ENCODE measurements around the gene PTGIR. TPM values are rescaled to one million over a fixed set of nuclear protein-coding genes. Genes with fewer than 3 reads are reported as not detected.

PTGIR gene
- total and polyA plus RNA-seq, 4 experiments from 2014 or later: 0.11 to 1.9 (median 0.89) TPM

GRCh38 chr19:46637224-46637623 lies 12.3 kb upstream of the PTGIR start:
- H3K9me3 ChIP-seq (ENCODE audit: control insufficient read depth in 1 of 2, low read length in 2 of 2): no peaks in the 10 kb centered on the region
- no peak overlapping the region for H3K4me3 Mint-ChIP-seq
- ChIA-PET CTCF (ENCODE audit: partially characterized antibody) (interaction anchor here (1.3 to 1.8 kb wide), 3 partner anchors 23 to 117 kb away, joined by 4 to 17 read pairs (median 8); partner anchors contain the start of gene DACT3), POLR2A (ENCODE audit: partially characterized antibody) (interaction anchor here (1.3 kb wide), 1 partner anchor 24 kb away, joined by 4 read pairs; the partner anchor contains the start of gene DACT3)
- no peaks in the 10 kb centered on the region for H3K36me3 ChIP-seq (ENCODE audit: insufficient read depth, low read length)
- H3K27ac Mint-ChIP-seq: no peak overlapping the region
- peaks cover 43% of the 10 kb centered on the region for H3K4me1 ChIP-seq (ENCODE audit: insufficient read depth, low read length)
- no peaks in the 10 kb centered on the region for H3K9me3 Mint-ChIP-seq
- intact Hi-C loops (cut with micrococcal nuclease): no loop called here
- DNase-seq: no peak
- no peak overlapping the region for H3K27ac ChIP-seq (ENCODE audit: low read depth, low read length)
- H3K4me3 ChIP-seq (ENCODE audit: low read length in 2 of 2): no peak overlapping the region
- H3K4me1 Mint-ChIP-seq: peaks cover 14 to 35% (median 22%) of the 10 kb centered on the region in 4 donors
- no peaks in the 10 kb centered on the region for H3K27me3 ChIP-seq (ENCODE audit: insufficient read depth, low read length)
- no peaks in the 10 kb centered on the region for H3K36me3 Mint-ChIP-seq
- peaks cover 4 to 8% of the 10 kb centered on the region in 2 donors for H3K27me3 Mint-ChIP-seq

GRCh38 chr19:46635920-46636761 lies 11.3 kb upstream of the PTGIR start, which contains the start of gene GNG8:
Gene GNG8, minus strand, starts transcription at chr19:46636202. Its CDS starts 1,520 bp downstream, at chr19:46634682.
- peak in 3 of 5 donors; percentile 29 to 61 (median 40) for DNase-seq
- Mint-ChIP-seq H3K36me3 (no peaks in the 10 kb centered on the region), H3K4me1 (peaks cover 14 to 35% (median 22%) of the 10 kb centered on the region in 4 donors), H3K9me3 (no peaks in the 10 kb centered on the region), H3K27me3 (peaks cover 2 to 6% of the 10 kb centered on the region in 2 donors), H3K4me3 (peak within 1 kb of the TSS in 7 of 8 donors; percentile 2 to 65 (median 35)), H3K27ac (peak within 1 kb of the TSS in 5 of 7 donors; percentile 13 to 80 (median 48))
- no peaks in the 10 kb centered on the region for H3K27me3 ChIP-seq (ENCODE audit: insufficient read depth, low read length)
- intact Hi-C loops (cut with micrococcal nuclease): no loop called here
- no peaks in the 10 kb centered on the region for H3K36me3 ChIP-seq (ENCODE audit: insufficient read depth, low read length)
- no peak within 1 kb of the TSS for H3K27ac ChIP-seq (ENCODE audit: low read depth, low read length)
- ChIA-PET POLR2A (ENCODE audit: partially characterized antibody) (interaction anchor here (1.7 kb wide), 1 partner anchor 26 kb away, joined by 3 read pairs; no protein-coding TSS in a partner anchor), CTCF (ENCODE audit: partially characterized antibody) (interaction anchor here (1.3 to 1.8 kb wide), 3 partner anchors 22 to 118 kb away, joined by 4 to 17 read pairs (median 8); partner anchors contain the start of gene DACT3)
- peaks cover 43% of the 10 kb centered on the region for H3K4me1 ChIP-seq (ENCODE audit: insufficient read depth, low read length)
- no peaks in the 10 kb centered on the region for H3K9me3 ChIP-seq (ENCODE audit: control insufficient read depth in 1 of 2, low read length in 2 of 2)
- H3K4me3 ChIP-seq (ENCODE audit: low read length in 2 of 2): no peak within 1 kb of the TSS

GRCh38 chr19:46634656-46635218 lies 9.8 kb upstream of the PTGIR start:
- no peaks in the 10 kb centered on the region for H3K9me3 ChIP-seq (ENCODE audit: control insufficient read depth in 1 of 2, low read length in 2 of 2)
- no peak overlapping the region for H3K27ac ChIP-seq (ENCODE audit: low read depth, low read length)
- no peak for DNase-seq
- H3K36me3 Mint-ChIP-seq: no peaks in the 10 kb centered on the region
- peaks cover 14 to 29% (median 22%) of the 10 kb centered on the region in 4 donors for H3K4me1 Mint-ChIP-seq
- POLR2A ChIA-PET (ENCODE audit: partially characterized antibody): interaction anchor here (1.1 to 3.5 kb wide), 4 partner anchors 15 to 34 kb away, joined by 3 to 27 read pairs (median 8); partner anchors contain the start of gene CALM3
- peaks cover 39% of the 10 kb centered on the region for H3K4me1 ChIP-seq (ENCODE audit: insufficient read depth, low read length)
- H3K27ac Mint-ChIP-seq: peak overlapping the region in 5 of 7 donors; percentile 19 to 90 (median 73)
- no peaks in the 10 kb centered on the region for H3K36me3 ChIP-seq (ENCODE audit: insufficient read depth, low read length)
- peaks cover 0 to 1% of the 10 kb centered on the region in 2 donors for H3K27me3 Mint-ChIP-seq
- no peaks in the 10 kb centered on the region for H3K27me3 ChIP-seq (ENCODE audit: insufficient read depth, low read length)
- peak overlapping the region; percentile 13 to 83 (median 59) for H3K4me3 Mint-ChIP-seq
- intact Hi-C loops (cut with micrococcal nuclease): loop anchor here (1.0 to 5.0 kb wide), 4 partner anchors 22 to 973 kb away; partner anchors contain the start of genes BICRA and DACT3
- H3K9me3 Mint-ChIP-seq: no peaks in the 10 kb centered on the region
- CTCF ChIA-PET (ENCODE audit: partially characterized antibody): interaction anchor here (2.3 to 5.4 kb wide), 2 partner anchors 19 to 27 kb away, joined by 11 to 62 read pairs; no protein-coding TSS in a partner anchor
- H3K4me3 ChIP-seq (ENCODE audit: low read length in 2 of 2): peak overlapping the region in 1 of 2 donors; percentile 31

GRCh38 chr19:46634045-46634655 lies 9.3 kb upstream of the PTGIR start:
- DNase-seq: peak; percentile 93 to 98 (median 94)
- peaks cover 33% of the 10 kb centered on the region for H3K4me1 ChIP-seq (ENCODE audit: insufficient read depth, low read length)
- intact Hi-C loops (cut with micrococcal nuclease): loop anchor here (1.0 to 5.0 kb wide), 4 partner anchors 22 to 973 kb away; partner anchors contain the start of genes BICRA and DACT3
- H3K9me3 ChIP-seq (ENCODE audit: control insufficient read depth in 1 of 2, low read length in 2 of 2): no peaks in the 10 kb centered on the region
- Mint-ChIP-seq H3K4me3 (peak overlapping the region; percentile 68 to 88 (median 81)), H3K36me3 (no peaks in the 10 kb centered on the region), H3K27ac (peak overlapping the region; percentile 87 to 94 (median 93)), H3K9me3 (no peaks in the 10 kb centered on the region), H3K27me3 (peaks cover 0 to 1% of the 10 kb centered on the region in 2 donors), H3K4me1 (peaks cover 14 to 28% (median 22%) of the 10 kb centered on the region in 4 donors)
- no peaks in the 10 kb centered on the region for H3K27me3 ChIP-seq (ENCODE audit: insufficient read depth, low read length)
- ChIA-PET POLR2A (ENCODE audit: partially characterized antibody) (interaction anchor here (0.7 to 3.5 kb wide), 7 partner anchors 13 to 33 kb away, joined by 3 to 27 read pairs (median 4); partner anchors contain the start of genes CALM3 and DACT3), CTCF (ENCODE audit: partially characterized antibody) (interaction anchor here (0.8 to 5.4 kb wide), 4 partner anchors 18 to 119 kb away, joined by 3 to 62 read pairs (median 7); no protein-coding TSS in a partner anchor)
- peak overlapping the region; percentile 61 to 64 for H3K4me3 ChIP-seq (ENCODE audit: low read length in 2 of 2)
- H3K36me3 ChIP-seq (ENCODE audit: insufficient read depth, low read length): no peaks in the 10 kb centered on the region
- peak overlapping the region; percentile 57 for H3K27ac ChIP-seq (ENCODE audit: low read depth, low read length)

- H3K36me3 ChIP-seq (ENCODE audit: insufficient read depth, low read length): no peaks in the 10 kb centered on the region
- no peak for DNase-seq
- H3K27ac ChIP-seq (ENCODE audit: low read depth, low read length): peak overlapping the region; percentile 57
- Mint-ChIP-seq H3K4me1 (peaks cover 14 to 28% (median 22%) of the 10 kb centered on the region in 4 donors), H3K27ac (peak overlapping the region; percentile 87 to 94 (median 93)), H3K36me3 (no peaks in the 10 kb centered on the region), H3K4me3 (peak overlapping the region in 7 of 8 donors; percentile 68 to 88 (median 81)), H3K9me3 (no peaks in the 10 kb centered on the region), H3K27me3 (peaks cover 0 to 1% of the 10 kb centered on the region in 2 donors)
- H3K4me3 ChIP-seq (ENCODE audit: low read length in 2 of 2): peak overlapping the region; percentile 61 to 64
- ChIA-PET POLR2A (ENCODE audit: partially characterized antibody) (interaction anchor here (0.6 to 3.5 kb wide), 5 partner anchors 12 to 85 kb away, joined by 3 to 27 read pairs (median 3); partner anchors contain the start of gene CALM3), CTCF (ENCODE audit: partially characterized antibody) (interaction anchor here (2.3 to 5.4 kb wide), 2 partner anchors 17 to 29 kb away, joined by 11 to 62 read pairs; no protein-coding TSS in a partner anchor)
- H3K9me3 ChIP-seq (ENCODE audit: control insufficient read depth in 1 of 2, low read length in 2 of 2): no peaks in the 10 kb centered on the region
- no peaks in the 10 kb centered on the region for H3K27me3 ChIP-seq (ENCODE audit: insufficient read depth, low read length)
- H3K4me1 ChIP-seq (ENCODE audit: insufficient read depth, low read length): peaks cover 24% of the 10 kb centered on the region
- intact Hi-C loops (cut with micrococcal nuclease): loop anchor here (5.0 kb wide), 1 partner anchor 974 kb away; the partner anchor contains the start of gene BICRA
Measured at GRCh38 chr19:46633130-46633529, 8.2 kb upstream of the PTGIR start.

- POLR2A ChIA-PET (ENCODE audit: partially characterized antibody): interaction anchor here (0.9 to 1.5 kb wide), 3 partner anchors 12 to 31 kb away, joined by 3 read pairs; no protein-coding TSS in a partner anchor
- H3K27ac Mint-ChIP-seq: no peak overlapping the region
- H3K36me3 Mint-ChIP-seq: no peaks in the 10 kb centered on the region
- no peaks in the 10 kb centered on the region for H3K36me3 ChIP-seq (ENCODE audit: insufficient read depth, low read length)
- H3K27me3 ChIP-seq (ENCODE audit: insufficient read depth, low read length): no peaks in the 10 kb centered on the region
- H3K9me3 Mint-ChIP-seq: no peaks in the 10 kb centered on the region
- H3K4me3 ChIP-seq (ENCODE audit: low read length in 2 of 2): no peak overlapping the region
- intact Hi-C loops (cut with micrococcal nuclease): loop anchor here (5.0 kb wide), 1 partner anchor 976 kb away; the partner anchor contains the start of gene BICRA
- DNase-seq: no peak
- peaks cover 19% of the 10 kb centered on the region for H3K4me1 ChIP-seq (ENCODE audit: insufficient read depth, low read length)
- H3K4me3 Mint-ChIP-seq: no peak overlapping the region
- CTCF ChIA-PET (ENCODE audit: partially characterized antibody): interaction anchor here (1.0 to 5.4 kb wide), 5 partner anchors 16 to 209 kb away, joined by 3 to 62 read pairs (median 4); no protein-coding TSS in a partner anchor
- H3K4me1 Mint-ChIP-seq: peaks cover 14 to 28% (median 22%) of the 10 kb centered on the region in 4 donors
- no peak overlapping the region for H3K27ac ChIP-seq (ENCODE audit: low read depth, low read length)
- peaks cover 0 to 1% of the 10 kb centered on the region in 2 donors for H3K27me3 Mint-ChIP-seq
- H3K9me3 ChIP-seq (ENCODE audit: control insufficient read depth in 1 of 2, low read length in 2 of 2): no peaks in the 10 kb centered on the region
Measured at GRCh38 chr19:46631481-46631880, 6.6 kb upstream of the PTGIR start.
